ENCODE measurements around the gene BCOR. TPM values are rescaled to one million over a fixed set of nuclear protein-coding genes. Genes with fewer than 3 reads are reported as not detected.

BCOR gene
- total and polyA plus RNA-seq, 2 of the 13 experiments (the other 11 are each of a cell fraction or from before 2014, with no cell fraction given) = 14.3 to 15.2 TPM

DNA sequence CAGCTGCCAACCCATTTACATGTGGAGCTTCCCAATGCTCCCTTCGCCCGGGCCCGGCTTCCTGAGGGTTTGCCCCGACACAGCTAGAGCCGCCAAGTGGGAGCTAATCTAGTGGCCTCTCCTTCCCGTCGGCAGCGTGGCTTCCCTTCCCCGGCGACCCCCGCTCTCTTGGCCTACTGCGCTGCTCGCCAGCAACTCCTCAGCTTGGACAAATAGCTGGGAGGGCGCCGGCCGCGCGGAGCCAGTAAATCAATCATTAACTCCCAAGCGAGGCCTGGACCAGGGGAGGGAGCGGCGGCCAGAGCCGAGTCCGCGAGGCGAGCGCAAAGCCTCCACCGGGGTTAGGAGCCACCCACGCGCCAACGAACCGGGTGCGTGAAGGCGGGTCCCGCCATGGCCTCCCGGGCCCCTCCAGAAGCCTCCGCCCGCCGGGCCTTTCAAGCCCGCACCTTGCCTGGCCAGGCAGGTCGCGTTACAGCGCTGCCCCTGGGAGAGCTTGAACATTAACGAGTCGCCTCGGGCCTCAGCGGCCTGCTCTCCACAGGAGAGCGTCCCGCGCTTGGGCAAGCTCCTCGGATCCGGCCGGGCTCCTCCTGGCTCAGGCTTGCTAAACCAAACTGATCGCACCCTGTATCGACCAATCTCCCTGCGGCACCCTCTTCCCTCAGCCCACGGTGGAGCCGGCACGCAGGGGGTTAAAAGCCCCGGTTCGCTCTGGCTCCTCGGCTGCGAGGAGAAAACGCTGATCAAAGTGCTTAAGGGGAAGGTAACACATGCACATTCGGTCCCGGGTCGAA, 10.6 kb upstream of the BCOR start (continued):
- TF ChIP-seq, protein P1, sequence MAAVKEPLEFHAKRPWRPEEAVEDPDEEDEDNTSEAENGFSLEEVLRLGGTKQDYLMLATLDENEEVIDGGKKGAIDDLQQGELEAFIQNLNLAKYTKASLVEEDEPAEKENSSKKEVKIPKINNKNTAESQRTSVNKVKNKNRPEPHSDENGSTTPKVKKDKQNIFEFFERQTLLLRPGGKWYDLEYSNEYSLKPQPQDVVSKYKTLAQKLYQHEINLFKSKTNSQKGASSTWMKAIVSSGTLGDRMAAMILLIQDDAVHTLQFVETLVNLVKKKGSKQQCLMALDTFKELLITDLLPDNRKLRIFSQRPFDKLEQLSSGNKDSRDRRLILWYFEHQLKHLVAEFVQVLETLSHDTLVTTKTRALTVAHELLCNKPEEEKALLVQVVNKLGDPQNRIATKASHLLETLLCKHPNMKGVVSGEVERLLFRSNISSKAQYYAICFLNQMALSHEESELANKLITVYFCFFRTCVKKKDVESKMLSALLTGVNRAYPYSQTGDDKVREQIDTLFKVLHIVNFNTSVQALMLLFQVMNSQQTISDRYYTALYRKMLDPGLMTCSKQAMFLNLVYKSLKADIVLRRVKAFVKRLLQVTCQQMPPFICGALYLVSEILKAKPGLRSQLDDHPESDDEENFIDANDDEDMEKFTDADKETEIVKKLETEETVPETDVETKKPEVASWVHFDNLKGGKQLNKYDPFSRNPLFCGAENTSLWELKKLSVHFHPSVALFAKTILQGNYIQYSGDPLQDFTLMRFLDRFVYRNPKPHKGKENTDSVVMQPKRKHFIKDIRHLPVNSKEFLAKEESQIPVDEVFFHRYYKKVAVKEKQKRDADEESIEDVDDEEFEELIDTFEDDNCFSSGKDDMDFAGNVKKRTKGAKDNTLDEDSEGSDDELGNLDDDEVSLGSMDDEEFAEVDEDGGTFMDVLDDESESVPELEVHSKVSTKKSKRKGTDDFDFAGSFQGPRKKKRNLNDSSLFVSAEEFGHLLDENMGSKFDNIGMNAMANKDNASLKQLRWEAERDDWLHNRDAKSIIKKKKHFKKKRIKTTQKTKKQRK (IDR thresholded peaks at IDR 0.05; ENCODE audit: low read length) = no peak
- TF ChIP-seq ZNF878 (CRISPR knock-in tag; IDR thresholded peaks at IDR 0.05) = 0 out of 2 replicates have a peak, but pooled peaks have one; percentile 22
- TF ChIP-seq, protein P2, sequence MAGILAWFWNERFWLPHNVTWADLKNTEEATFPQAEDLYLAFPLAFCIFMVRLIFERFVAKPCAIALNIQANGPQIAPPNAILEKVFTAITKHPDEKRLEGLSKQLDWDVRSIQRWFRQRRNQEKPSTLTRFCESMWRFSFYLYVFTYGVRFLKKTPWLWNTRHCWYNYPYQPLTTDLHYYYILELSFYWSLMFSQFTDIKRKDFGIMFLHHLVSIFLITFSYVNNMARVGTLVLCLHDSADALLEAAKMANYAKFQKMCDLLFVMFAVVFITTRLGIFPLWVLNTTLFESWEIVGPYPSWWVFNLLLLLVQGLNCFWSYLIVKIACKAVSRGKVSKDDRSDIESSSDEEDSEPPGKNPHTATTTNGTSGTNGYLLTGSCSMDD (CRISPR knock-in tag; IDR thresholded peaks at IDR 0.05) = no peak
- TF ChIP-seq ZNF652 (CRISPR knock-in tag; IDR thresholded peaks at IDR 0.05; ENCODE audit: borderline replicate concordance, low read depth) = peak; percentile 92
- TF ChIP-seq, protein P3, sequence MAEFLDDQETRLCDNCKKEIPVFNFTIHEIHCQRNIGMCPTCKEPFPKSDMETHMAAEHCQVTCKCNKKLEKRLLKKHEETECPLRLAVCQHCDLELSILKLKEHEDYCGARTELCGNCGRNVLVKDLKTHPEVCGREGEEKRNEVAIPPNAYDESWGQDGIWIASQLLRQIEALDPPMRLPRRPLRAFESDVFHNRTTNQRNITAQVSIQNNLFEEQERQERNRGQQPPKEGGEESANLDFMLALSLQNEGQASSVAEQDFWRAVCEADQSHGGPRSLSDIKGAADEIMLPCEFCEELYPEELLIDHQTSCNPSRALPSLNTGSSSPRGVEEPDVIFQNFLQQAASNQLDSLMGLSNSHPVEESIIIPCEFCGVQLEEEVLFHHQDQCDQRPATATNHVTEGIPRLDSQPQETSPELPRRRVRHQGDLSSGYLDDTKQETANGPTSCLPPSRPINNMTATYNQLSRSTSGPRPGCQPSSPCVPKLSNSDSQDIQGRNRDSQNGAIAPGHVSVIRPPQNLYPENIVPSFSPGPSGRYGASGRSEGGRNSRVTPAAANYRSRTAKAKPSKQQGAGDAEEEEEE (CRISPR knock-in tag; IDR thresholded peaks at IDR 0.05; ENCODE audit: borderline replicate concordance) = no peak
- TF ChIP-seq EEA1 (CRISPR knock-in tag; IDR thresholded peaks at IDR 0.05; ENCODE audit: borderline replicate concordance) = no peak
- TF ChIP-seq, protein P4, sequence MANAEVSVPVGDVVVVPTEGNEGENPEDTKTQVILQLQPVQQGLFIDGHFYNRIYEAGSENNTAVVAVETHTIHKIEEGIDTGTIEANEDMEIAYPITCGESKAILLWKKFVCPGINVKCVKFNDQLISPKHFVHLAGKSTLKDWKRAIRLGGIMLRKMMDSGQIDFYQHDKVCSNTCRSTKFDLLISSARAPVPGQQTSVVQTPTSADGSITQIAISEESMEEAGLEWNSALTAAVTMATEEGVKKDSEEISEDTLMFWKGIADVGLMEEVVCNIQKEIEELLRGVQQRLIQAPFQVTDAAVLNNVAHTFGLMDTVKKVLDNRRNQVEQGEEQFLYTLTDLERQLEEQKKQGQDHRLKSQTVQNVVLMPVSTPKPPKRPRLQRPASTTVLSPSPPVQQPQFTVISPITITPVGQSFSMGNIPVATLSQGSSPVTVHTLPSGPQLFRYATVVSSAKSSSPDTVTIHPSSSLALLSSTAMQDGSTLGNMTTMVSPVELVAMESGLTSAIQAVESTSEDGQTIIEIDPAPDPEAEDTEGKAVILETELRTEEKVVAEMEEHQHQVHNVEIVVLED (CRISPR knock-in tag; IDR thresholded peaks at IDR 0.05; ENCODE audit: borderline replicate concordance) = no peak; the same call in 1 of the 2 replicates
- TF ChIP-seq, protein P5, sequence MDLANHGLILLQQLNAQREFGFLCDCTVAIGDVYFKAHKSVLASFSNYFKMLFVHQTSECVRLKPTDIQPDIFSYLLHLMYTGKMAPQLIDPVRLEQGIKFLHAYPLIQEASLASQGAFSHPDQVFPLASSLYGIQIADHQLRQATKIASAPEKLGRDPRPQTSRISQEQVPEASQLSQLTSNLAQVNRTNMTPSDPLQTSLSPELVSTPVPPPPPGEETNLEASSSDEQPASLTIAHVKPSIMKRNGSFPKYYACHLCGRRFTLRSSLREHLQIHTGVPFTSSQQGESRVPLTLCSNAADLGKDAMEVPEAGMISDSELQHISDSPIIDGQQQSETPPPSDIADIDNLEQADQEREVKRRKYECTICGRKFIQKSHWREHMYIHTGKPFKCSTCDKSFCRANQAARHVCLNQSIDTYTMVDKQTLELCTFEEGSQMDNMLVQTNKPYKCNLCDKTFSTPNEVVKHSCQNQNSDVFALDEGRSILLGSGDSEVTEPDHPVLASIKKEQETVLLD (CRISPR knock-in tag; IDR thresholded peaks at IDR 0.05; ENCODE audit: low read depth) = peak; percentile 35; the same call in 1 of the 2 replicates
- no peak for TF ChIP-seq ZNF484 (CRISPR knock-in tag; IDR thresholded peaks at IDR 0.05; ENCODE audit: borderline replicate concordance, low read depth)
- TF ChIP-seq TRIM24 (CRISPR knock-in tag; IDR thresholded peaks at IDR 0.05) = no peak
- peak; percentile 79 for TF ChIP-seq PTBP1 (IDR thresholded peaks at IDR 0.05; ENCODE audit: low read depth, low read length, poor library complexity, severe bottlenecking)
- TF ChIP-seq, protein P6, sequence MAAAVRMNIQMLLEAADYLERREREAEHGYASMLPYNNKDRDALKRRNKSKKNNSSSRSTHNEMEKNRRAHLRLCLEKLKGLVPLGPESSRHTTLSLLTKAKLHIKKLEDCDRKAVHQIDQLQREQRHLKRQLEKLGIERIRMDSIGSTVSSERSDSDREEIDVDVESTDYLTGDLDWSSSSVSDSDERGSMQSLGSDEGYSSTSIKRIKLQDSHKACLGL (CRISPR knock-in tag; IDR thresholded peaks at IDR 0.05) = 0 out of 2 replicates have a peak, but pooled peaks have one; percentile 10
- TF ChIP-seq NFRKB (IDR thresholded peaks at IDR 0.05) = no peak
- TF ChIP-seq FOXK1 (CRISPR knock-in tag; IDR thresholded peaks at IDR 0.05; ENCODE audit: borderline replicate concordance, low read depth) = no peak
- TF ChIP-seq THAP11 (CRISPR knock-in tag; IDR thresholded peaks at IDR 0.05) = no peak
- TF ChIP-seq HDAC6 (IDR thresholded peaks at IDR 0.05; ENCODE audit: low read depth, low read length) = no peak
- TF ChIP-seq, protein P7, sequence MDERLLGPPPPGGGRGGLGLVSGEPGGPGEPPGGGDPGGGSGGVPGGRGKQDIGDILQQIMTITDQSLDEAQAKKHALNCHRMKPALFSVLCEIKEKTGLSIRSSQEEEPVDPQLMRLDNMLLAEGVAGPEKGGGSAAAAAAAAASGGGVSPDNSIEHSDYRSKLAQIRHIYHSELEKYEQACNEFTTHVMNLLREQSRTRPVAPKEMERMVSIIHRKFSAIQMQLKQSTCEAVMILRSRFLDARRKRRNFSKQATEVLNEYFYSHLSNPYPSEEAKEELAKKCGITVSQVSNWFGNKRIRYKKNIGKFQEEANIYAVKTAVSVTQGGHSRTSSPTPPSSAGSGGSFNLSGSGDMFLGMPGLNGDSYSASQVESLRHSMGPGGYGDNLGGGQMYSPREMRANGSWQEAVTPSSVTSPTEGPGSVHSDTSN (CRISPR knock-in tag; IDR thresholded peaks at IDR 0.05) = no peak
